Small intestine (tissue), 4 donors: Measurements from ENCODE around the gene SDR42E2. TPM values are rescaled to one million over a fixed set of nuclear protein-coding genes. Genes with fewer than 3 reads are reported as not detected.

Experiments used
- polyA plus RNA-seq, 4 donors: library from polyadenylated mRNA; stranded (reverse) in 3 of 4; unstranded in 1 of 4; fragments of 200-250 nt in 3 of 4; fragments of 120-200 nt in 1 of 4; gene quantifications; one replicate each; pipeline versions ENCODE4 v1.2.1 to v1.2.3, GENCODE V29; 2013
- donor health status: healthy with polysubstance abuse.
- donor health status: Bipolar disorder and iron deficiency.
- donor health status: healthy.

SDR42E2 gene
- polyA plus RNA-seq, 4 donors, result 0.01 to 0.03 TPM; not detected in 2

Other genes starting within 250 kb of the SDR42E2 start
- 100 to 1,000 TPM; 245 to 408 (median 299) TPM for gene UQCRC2, start 209.1 kb upstream of the SDR42E2 start, polyA plus RNA-seq
- under 1 TPM in 1 of 4 donors, not detected in 3; 0.27 TPM for gene PDZD9, start 161.4 kb upstream of the SDR42E2 start, polyA plus RNA-seq
- 10 to 100 TPM in 1 of 4 donors, 1 to 10 TPM in 3; 3.2 to 13.1 (median 6.4) TPM for gene MOSMO, start 154.4 kb upstream of the SDR42E2 start, polyA plus RNA-seq
- under 1 TPM in 2 of 4 donors, not detected in 2; 0.01 to 0.13 TPM for gene VWA3A, start 70.0 kb upstream of the SDR42E2 start, polyA plus RNA-seq
- gene EEF2K, start 43.8 kb downstream of the SDR42E2 start, polyA plus RNA-seq, result 10 to 100 TPM in 1 of 4 donors, 1 to 10 TPM in 3; 2.4 to 23.5 (median 5.8) TPM
- 10 to 100 TPM; 14.3 to 53.9 (median 21.3) TPM for gene POLR3E, start 134.9 kb downstream of the SDR42E2 start, polyA plus RNA-seq
- 10 to 100 TPM; 14.2 to 50.3 (median 45.4) TPM for gene CDR2, start 212.1 kb downstream of the SDR42E2 start, polyA plus RNA-seq